KMS-11 (cell line): ENCODE measurements around the gene NXT1.
"Not testable (repeated sequence)": the region's sequence is repeated elsewhere in the genome, so short reads cannot be mapped to it uniquely, and the experiment has no call there.

Experiments used
- H2AFZ ChIP-seq: fragments of 200-600 bp; sonication (generic); 2 replicates; pipeline ENCODE4 v1.6.1; 2016; ENCODE audit warnings: antibody characterized with exemption, mixed run types, low read depth
- H3K27ac ChIP-seq: fragments of 200-600 bp; sonication (generic); 2 replicates; pipeline ENCODE4 v1.6.1; 2016; ENCODE audit warnings: mild to moderate bottlenecking, mixed run types
- H3K27me3 ChIP-seq: fragments of 200-600 bp; sonication (generic); 2 replicates; pipeline ENCODE4 v1.6.1; 2017; ENCODE audit warnings: mild to moderate bottlenecking, low read depth, mixed run types, moderate library complexity; ENCODE audit not compliant: insufficient read depth
- H3K36me3 ChIP-seq: fragments of 200-600 bp; sonication (generic); 2 replicates; pipeline ENCODE4 v1.6.1; 2017; ENCODE audit warnings: mild to moderate bottlenecking, mixed run types; ENCODE audit not compliant: insufficient read depth
- H3K4me1 ChIP-seq: fragments of 200-600 bp; sonication (generic); 2 replicates; pipeline ENCODE4 v1.6.1; 2016; ENCODE audit warnings: mild to moderate bottlenecking, low read depth, mixed run types; ENCODE audit not compliant: poor library complexity, severe bottlenecking
- H3K4me2 ChIP-seq: fragments of 200-600 bp; sonication (generic); 2 replicates; pipeline ENCODE4 v1.7.0; 2016; ENCODE audit warnings: mild to moderate bottlenecking, mixed run types
- H3K4me3 ChIP-seq: fragments of 200-600 bp; sonication (generic); IDR thresholded peaks from 2 replicates; pipeline ENCODE4 v1.6.1; 2017; ENCODE audit warnings: low read depth, low read length, mixed read lengths; ENCODE audit not compliant: insufficient read depth
- H3K79me2 ChIP-seq: fragments of 200-600 bp; sonication (generic); 2 replicates; pipeline ENCODE4 v1.6.1; 2016; ENCODE audit warnings: low read depth, mixed run types; ENCODE audit not compliant: insufficient read depth
- H3K9ac ChIP-seq: fragments of 200-600 bp; sonication (generic); 2 replicates; pipeline ENCODE4 v1.6.1; 2016; ENCODE audit warnings: mild to moderate bottlenecking, mixed run types
- H4K20me1 ChIP-seq: fragments of 200-600 bp; sonication (generic); 2 replicates; pipeline ENCODE4 v1.6.1; 2016; ENCODE audit warnings: mild to moderate bottlenecking, mixed run types; ENCODE audit not compliant: insufficient read depth
- CTCF ChIP-seq: fragments of 200-600 bp; sonication (generic); conservative IDR thresholded peaks from 2 replicates; pipeline ENCODE4 v1.6.1; 2017; ENCODE audit warnings: low read depth, mild to moderate bottlenecking, antibody characterized with exemption, low read length, moderate library complexity, mixed read lengths

NXT1 gene

DNA sequence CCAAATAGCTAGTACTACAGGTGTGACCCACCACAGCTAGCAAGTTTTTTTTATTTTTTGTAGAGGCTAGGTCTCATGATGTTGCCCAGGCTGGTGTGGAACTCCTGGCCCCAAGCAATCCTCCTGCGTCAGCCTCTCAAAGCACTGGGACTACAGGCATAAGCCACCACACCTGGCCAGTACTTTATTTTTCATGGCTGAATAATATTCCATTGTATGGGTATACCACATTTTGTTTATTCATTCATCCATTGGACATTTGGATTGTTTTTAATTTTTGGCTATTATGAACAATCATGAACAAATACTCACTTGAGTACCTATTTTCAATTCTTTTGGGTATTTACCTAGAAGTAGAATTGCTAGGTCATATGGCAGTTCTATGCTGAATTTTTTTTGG, 7.0 kb upstream of the NXT1 start:
- Histone ChIP-seq H3K4me1 (no peaks in the 10 kb centered on the region), H3K79me2 (no peaks in the 10 kb centered on the region), H3K9ac (no peak overlapping the region), H3K36me3 (no peaks in the 10 kb centered on the region), H2AFZ (no peak overlapping the region), H4K20me1 (no peaks in the 10 kb centered on the region), H3K4me2 (no peak overlapping the region), H3K27ac (no peak overlapping the region), H3K4me3 (no peak overlapping the region), H3K27me3 (no peaks in the 10 kb centered on the region)
- no peak for TF ChIP-seq CTCF

GRCh38 chr20:23344336-23344735, 6.3 kb upstream of the NXT1 start:
- Histone ChIP-seq H3K4me2 (no peak overlapping the region), H3K4me1 (no peaks in the 10 kb centered on the region), H3K4me3 (no peak overlapping the region)

GRCh38 chr20:23346002-23346401, 4.6 kb upstream of the NXT1 start:
- Histone ChIP-seq H3K36me3 (no peaks in the 10 kb centered on the region), H3K79me2 (peaks cover 2% of the 10 kb centered on the region; the same call in 1 of the 2 replicates), H2AFZ (no peak overlapping the region), H3K9ac (no peak overlapping the region), H4K20me1 (no peaks in the 10 kb centered on the region), H3K4me2 (no peak overlapping the region), H3K4me3 (no peak overlapping the region), H3K27ac (no peak overlapping the region), H3K27me3 (no peaks in the 10 kb centered on the region), H3K4me1 (no peaks in the 10 kb centered on the region)
- no peak for TF ChIP-seq CTCF

More at GRCh38 chr20:23344336-23344735, 6.3 kb upstream of the NXT1 start:
- no peak overlapping the region for H2AFZ ChIP-seq
- H3K27me3 ChIP-seq, result no peaks in the 10 kb centered on the region
- no peaks in the 10 kb centered on the region for H4K20me1 ChIP-seq
- H3K79me2 ChIP-seq, result no peaks in the 10 kb centered on the region
- no peak for TF ChIP-seq CTCF
- no peaks in the 10 kb centered on the region for H3K36me3 ChIP-seq
- no peak overlapping the region for H3K27ac ChIP-seq
- H3K9ac ChIP-seq, result no peak overlapping the region

DNA sequence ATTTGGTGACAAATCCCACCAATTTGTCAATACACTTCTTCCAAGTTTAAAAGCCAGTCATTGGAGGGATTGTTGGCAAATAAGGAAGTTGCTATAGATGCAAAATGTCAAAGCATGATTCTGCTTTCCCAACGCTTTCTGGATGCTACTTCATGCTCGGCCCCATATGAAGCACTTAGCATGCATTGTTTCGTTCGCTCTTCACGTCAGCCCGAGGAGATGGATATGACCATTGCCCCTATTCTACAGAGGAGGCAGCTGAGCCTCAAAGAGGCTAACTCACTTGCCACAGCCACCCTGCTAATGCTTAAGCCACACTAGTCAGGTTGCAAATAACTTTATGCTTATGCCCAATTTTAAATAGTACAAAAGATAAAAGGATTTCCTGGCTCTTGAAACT, 2.8 kb upstream of the NXT1 start:
- Histone ChIP-seq H3K79me2 (peaks cover 20% of the 10 kb centered on the region), H4K20me1 (peaks cover 6% of the 10 kb centered on the region; the same call in 1 of the 2 replicates), H3K4me2 (no peak overlapping the region), H3K27me3 (no peaks in the 10 kb centered on the region), H3K9ac (no peak overlapping the region), H3K4me3 (no peak overlapping the region), H2AFZ (no peak overlapping the region), H3K27ac (no peak overlapping the region), H3K36me3 (no peaks in the 10 kb centered on the region), H3K4me1 (peaks cover 8% of the 10 kb centered on the region)
- TF ChIP-seq CTCF, result no peak

GRCh38 chr20:23348510-23348909, 2.1 kb upstream of the NXT1 start:
- not testable (repeated sequence) for H4K20me1 ChIP-seq, H3K4me3 ChIP-seq, H2AFZ ChIP-seq, H3K9ac ChIP-seq, H3K36me3 ChIP-seq, H3K27ac ChIP-seq, H3K27me3 ChIP-seq
- H3K4me2 ChIP-seq, result peak overlapping the region; percentile 73; the same call in 1 of the 2 replicates
- H3K79me2 ChIP-seq, result peaks cover 27% of the 10 kb centered on the region
- peaks cover 10% of the 10 kb centered on the region for H3K4me1 ChIP-seq
